Panc1 (cell line): ENCODE results near the gene ERMAP. TPM values are rescaled to one million over a fixed set of nuclear protein-coding genes. Genes with fewer than 3 reads are reported as not detected.

Experiments used
- ATAC-seq: fragments of 200-7000 bp; cut with Tn5 transposase; 2 replicates; pipeline ENCODE4 v1.9.1; 2020; ENCODE audit warnings: mild to moderate bottlenecking, moderate library complexity
- BruUV-seq: library from RNA; stranded (reverse); fragments of 400-500 nt; replicated peaks from 2 replicates; lab custom pipeline; 2021; lab: Mats Ljungman, UMichigan
- CTCF ChIA-PET: fragments of 300-600 bp; sonication (Branson Sonifier 250); formaldehyde crosslinking; loops from one replicate; lab custom pipeline; 2022; ENCODE audit warnings: antibody characterized with exemption; lab: Charles Lee
- POLR2A ChIA-PET: fragments of 300-600 bp; sonication (Branson Sonifier 250); formaldehyde crosslinking; loops from one replicate; lab custom pipeline; 2022; ENCODE audit warnings: antibody characterized with exemption; lab: Charles Lee
- DNase-seq: peaks from one replicate; pipeline ENCODE4 v3.0.0-alpha.2; 2010; ENCODE audit warnings: low read depth, low spot score
- H3K27ac ChIP-seq: 2 replicates; pipeline ENCODE4 v1.5.1; 2011; ENCODE audit warnings: mild to moderate bottlenecking, low read length, inconsistent platforms
- H3K27me3 ChIP-seq: fragments of 200-500 bp; sonication (Bioruptor generic); 2 replicates; pipeline ENCODE4 v1.6.0; 2014; ENCODE audit warnings: low read length, inconsistent platforms; ENCODE audit not compliant: control insufficient read depth, insufficient read depth
- H3K36me3 ChIP-seq: fragments of 200-500 bp; sonication (Bioruptor generic); 2 replicates; pipeline ENCODE4 v1.5.1; 2014; ENCODE audit warnings: inconsistent platforms, mild to moderate bottlenecking, low read length, moderate library complexity; ENCODE audit not compliant: control insufficient read depth, insufficient read depth
- H3K4me1 ChIP-seq: 2 replicates; pipeline ENCODE4 v1.5.1; 2011; ENCODE audit warnings: inconsistent platforms, mild to moderate bottlenecking, low read length, moderate library complexity; ENCODE audit not compliant: control insufficient read depth, insufficient read depth
- H3K4me3 ChIP-seq, 2 experiments: 2 replicates each; pipeline ENCODE4 v1.5.1; 2011 to 2012; ENCODE audit warnings: low read depth in 2 of 2, low read length in 2 of 2, mild to moderate bottlenecking in 2 of 2, inconsistent platforms in 1 of 2, moderate library complexity in 1 of 2
- H3K9me3 ChIP-seq: fragments of 200-500 bp; sonication (Bioruptor generic); 2 replicates; pipeline ENCODE4 v1.5.1; 2014; ENCODE audit warnings: low read depth, mild to moderate bottlenecking, inconsistent platforms, low read length, moderate library complexity; ENCODE audit not compliant: control insufficient read depth, insufficient read depth
- CTCF ChIP-seq: fragments of 450-650 bp; IDR thresholded peaks from 2 replicates; pipeline ENCODE4 v1.5.1; 2017; ENCODE audit warnings: mild to moderate bottlenecking
- POLR2AphosphoS5 ChIP-seq: IDR thresholded peaks from 2 replicates; pipeline ENCODE4 v1.6.1; 2012; ENCODE audit warnings: mild to moderate bottlenecking, low read depth, low read length, moderate library complexity
- REST ChIP-seq, 2 experiments: IDR thresholded peaks; 2 replicates each; pipeline ENCODE4 v1.6.1; 2011 to 2012; ENCODE audit warnings: low read depth in 2 of 2, control low read depth in 1 of 2, low read length in 1 of 2, mild to moderate bottlenecking in 1 of 2, moderate library complexity in 1 of 2; ENCODE audit not compliant: insufficient read depth in 1 of 2
- SIN3A ChIP-seq: IDR thresholded peaks from 2 replicates; pipeline ENCODE4 v1.6.1; 2012; ENCODE audit warnings: low read depth, mild to moderate bottlenecking, low read length, moderate library complexity, borderline replicate concordance; ENCODE audit not compliant: insufficient read depth
- TCF7L2 ChIP-seq: IDR thresholded peaks from 2 replicates; pipeline ENCODE4 v1.6.1; 2011; ENCODE audit warnings: mild to moderate bottlenecking, low read depth, low read length, inconsistent platforms
- in situ Hi-C: cut with HindIII; loops from 2 replicates; pipeline ENCODE4 v1.10.0; 2016; ENCODE audit warnings: low sequenced_read_pairs, low pct_unique_long_range_greater_than_20kb
- intact Hi-C: fragments of 100-400 bp; cut with micrococcal nuclease; formaldehyde crosslinking; loops from one replicate; pipeline ENCODE4 v1.10.0; 2022; ENCODE audit not compliant: unreplicated experiment
- total RNA-seq: library from RNA; stranded (reverse); gene quantifications from one replicate; pipeline ENCODE4 v1.2.1, GENCODE V29; 2021; ENCODE audit not compliant: unreplicated experiment

Gene ERMAP
- total RNA-seq, 1 experiment from 2014 or later, result 15.3 TPM

GRCh38 chr1:42768172-42768571 is 48.8 kb upstream of the ERMAP start:
- Histone ChIP-seq H3K4me1 (peaks cover 17% of the 10 kb centered on the region), H3K4me3 (peak overlapping the region; percentile 90), H3K27ac (peak overlapping the region; percentile 88; the same call in 1 of the 2 replicates), H3K9me3 (no peaks in the 10 kb centered on the region), H3K27me3 (no peaks in the 10 kb centered on the region), H3K36me3 (no peaks in the 10 kb centered on the region; the same call in 1 of the 2 replicates)
- ChIA-PET CTCF (no interaction called here), POLR2A (interaction anchor here (0.6 kb wide), 1 partner anchor 393 kb away, joined by 3 read pairs; no protein-coding TSS in a partner anchor)
- TSS peak; percentile 80 for BruUV-seq
- intact Hi-C loops, result no loop called here
- in situ Hi-C loops, result no loop called here
- DNase-seq (no peak), ATAC-seq (no peak)
- TF ChIP-seq SIN3A (no peak), REST (IDR thresholded peaks at IDR 0.05; ENCODE audit: insufficient read depth in 1 of 2, low read depth in 2 of 2, low read length in 1 of 2) (no peak), CTCF (no peak), POLR2AphosphoS5 (no peak), TCF7L2 (no peak)

- no TSS peak for BruUV-seq
- Histone ChIP-seq H3K4me1 (peaks cover 11% of the 10 kb centered on the region), H3K27ac (no peak overlapping the region), H3K9me3 (no peaks in the 10 kb centered on the region), H3K27me3 (no peaks in the 10 kb centered on the region), H3K4me3 (no peak overlapping the region), H3K36me3 (no peaks in the 10 kb centered on the region; the same call in 1 of the 2 replicates)
- in situ Hi-C loops, result no loop called here
- TF ChIP-seq REST (IDR thresholded peaks at IDR 0.05; ENCODE audit: insufficient read depth in 1 of 2, low read depth in 2 of 2, low read length in 1 of 2) (no peak), SIN3A (no peak), CTCF (no peak), POLR2AphosphoS5 (no peak), TCF7L2 (no peak)
- intact Hi-C loops, result no loop called here
- ChIA-PET POLR2A (no interaction called here), CTCF (no interaction called here)
- DNase-seq, result no peak
- no peak for ATAC-seq
Measured at GRCh38 chr1:42769811-42770210, 47.1 kb upstream of the ERMAP start.
